Measurements from ENCODE around the gene PADI4.
"Not testable (repeated sequence)": the region's sequence is repeated elsewhere in the genome, so short reads cannot be mapped to it uniquely, and the experiment has no call there.

DNA sequence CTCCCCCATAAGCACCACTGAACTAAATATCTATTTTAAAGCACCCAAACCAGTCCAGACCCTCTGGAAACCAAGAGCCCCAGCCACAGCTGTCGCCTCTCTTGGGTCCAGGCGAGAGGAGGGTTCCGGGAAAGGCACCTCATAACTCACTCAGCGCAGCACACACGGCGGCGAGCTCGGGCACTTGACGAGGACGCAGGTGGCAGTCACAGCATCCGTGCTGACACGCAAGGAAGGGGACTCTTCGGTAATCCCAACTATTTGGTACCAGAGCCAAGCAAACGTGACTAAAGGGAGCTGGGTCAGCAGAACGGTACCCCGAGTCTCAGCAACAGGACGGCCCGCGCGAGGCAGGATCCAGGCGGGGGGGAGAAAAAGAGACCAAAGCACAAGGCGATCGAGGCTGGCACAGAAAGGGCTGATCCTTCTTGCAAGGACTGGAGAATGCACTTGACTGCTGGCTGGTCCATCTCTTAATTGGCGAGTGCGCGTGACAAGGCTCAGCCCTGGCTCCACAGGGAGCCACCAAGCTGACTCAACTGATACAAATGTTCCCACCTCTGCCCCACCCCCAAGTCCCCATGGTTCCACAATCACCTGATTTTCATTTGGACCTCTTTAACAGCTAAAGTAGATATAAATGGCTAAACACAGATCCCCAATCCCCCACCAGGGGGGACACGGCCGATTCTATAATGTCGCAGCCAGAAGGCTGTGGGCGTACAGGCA is 100.0 kb downstream of the PADI4 start:
- not testable (repeated sequence) for TF ChIP-seq EZH2 (IDR thresholded peaks at IDR 0.05; ENCODE audit: low read depth)
- TF ChIP-seq, protein P1, sequence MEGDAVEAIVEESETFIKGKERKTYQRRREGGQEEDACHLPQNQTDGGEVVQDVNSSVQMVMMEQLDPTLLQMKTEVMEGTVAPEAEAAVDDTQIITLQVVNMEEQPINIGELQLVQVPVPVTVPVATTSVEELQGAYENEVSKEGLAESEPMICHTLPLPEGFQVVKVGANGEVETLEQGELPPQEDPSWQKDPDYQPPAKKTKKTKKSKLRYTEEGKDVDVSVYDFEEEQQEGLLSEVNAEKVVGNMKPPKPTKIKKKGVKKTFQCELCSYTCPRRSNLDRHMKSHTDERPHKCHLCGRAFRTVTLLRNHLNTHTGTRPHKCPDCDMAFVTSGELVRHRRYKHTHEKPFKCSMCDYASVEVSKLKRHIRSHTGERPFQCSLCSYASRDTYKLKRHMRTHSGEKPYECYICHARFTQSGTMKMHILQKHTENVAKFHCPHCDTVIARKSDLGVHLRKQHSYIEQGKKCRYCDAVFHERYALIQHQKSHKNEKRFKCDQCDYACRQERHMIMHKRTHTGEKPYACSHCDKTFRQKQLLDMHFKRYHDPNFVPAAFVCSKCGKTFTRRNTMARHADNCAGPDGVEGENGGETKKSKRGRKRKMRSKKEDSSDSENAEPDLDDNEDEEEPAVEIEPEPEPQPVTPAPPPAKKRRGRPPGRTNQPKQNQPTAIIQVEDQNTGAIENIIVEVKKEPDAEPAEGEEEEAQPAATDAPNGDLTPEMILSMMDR (conservative IDR thresholded peaks at IDR 0.05): not testable (repeated sequence)
